ENCODE results near the gene FZD4.
A peak's percentile ranks its signal among the peaks of the same experiment; 100 is the strongest.
"Not testable (repeated sequence)": the region's sequence is repeated elsewhere in the genome, so short reads cannot be mapped to it uniquely, and the experiment has no call there.

FZD4 gene

GRCh38 chr11:86969258-86969657 lies 14.1 kb upstream of the FZD4 start:
- DNase-seq: no peak

- not testable (repeated sequence) for DNase-seq
Measured at GRCh38 chr11:86967601-86968000, 12.4 kb upstream of the FZD4 start.

GRCh38 chr11:86957976-86958646 lies 2.9 kb upstream of the FZD4 start:
- DNase-seq: no peak

GRCh38 chr11:86956905-86957195 lies 1.7 kb upstream of the FZD4 start:
- DNase-seq: no peak

GRCh38 chr11:86955111-86955360 lies 159 bp downstream of the FZD4 start:
- DNase-seq: no peak

GRCh38 chr11:86954269-86955110 lies 705 bp downstream of the FZD4 start:
- no peak for DNase-seq

GRCh38 chr11:86952221-86952875 lies 2.8 kb downstream of the FZD4 start:
- no peak for DNase-seq

- no peak for DNase-seq
Measured at GRCh38 chr11:86951706-86952105, 3.5 kb downstream of the FZD4 start.

- no peak for DNase-seq
Measured at GRCh38 chr11:86950661-86950995, 4.6 kb downstream of the FZD4 start.

- DNase-seq: no peak
Measured at GRCh38 chr11:86949995-86950660, 5.1 kb downstream of the FZD4 start.

GRCh38 chr11:86948733-86949132 lies 6.5 kb downstream of the FZD4 start:
- DNase-seq: no peak

- DNase-seq: no peak
Measured at GRCh38 chr11:86947541-86947940, 7.7 kb downstream of the FZD4 start.

- DNase-seq: not testable (repeated sequence)
Measured at GRCh38 chr11:86943505-86943904, 11.7 kb downstream of the FZD4 start.

- DNase-seq: no peak
Measured at GRCh38 chr11:86941871-86942599, 13.2 kb downstream of the FZD4 start.

- DNase-seq: no peak
Measured at GRCh38 chr11:86941077-86941870, 13.9 kb downstream of the FZD4 start.

GRCh38 chr11:86940122-86940777 lies 14.9 kb downstream of the FZD4 start:
- DNase-seq: no peak

- DNase-seq: peak; percentile 42
Measured at GRCh38 chr11:86938900-86939880, 16.0 kb downstream of the FZD4 start.

- DNase-seq: no peak
Measured at GRCh38 chr11:86938203-86938899, 16.8 kb downstream of the FZD4 start.

GRCh38 chr11:86937193-86937806 lies 17.9 kb downstream of the FZD4 start:
- not testable (repeated sequence) for DNase-seq

All from NCI-H2227 treated with DMSO at 0.1 percent for 48 hours (cell line).